Neural cell (in vitro differentiated cells): ENCODE data around the gene ADAMTS14.

Source experiments
- EP300 ChIP-seq: fragments of 450-650 bp; conservative IDR thresholded peaks from 2 replicates; pipeline ENCODE4 v1.6.1; 2014; ENCODE audit warnings: antibody characterized with exemption, mild to moderate bottlenecking, moderate library complexity; ENCODE audit not compliant: poor library complexity, severe bottlenecking
- EZH2 ChIP-seq: fragments of 200-600, 300-800 bp; shearing (Covaris generic), sonication (generic); IDR thresholded peaks from 2 replicates; pipeline ENCODE4 v1.6.1; 2014; ENCODE audit warnings: antibody characterized with exemption, low read length, borderline replicate concordance, mild to moderate bottlenecking; ENCODE audit not compliant: insufficient read depth, poor library complexity, severe bottlenecking
- TAF1 ChIP-seq: IDR thresholded peaks from 2 replicates; pipeline ENCODE4 v1.6.1; 2012; ENCODE audit warnings: low read depth
- TF ChIP-seq, protein P1 (sequence below): fragments of 450-650 bp; IDR thresholded peaks from 2 replicates; pipeline ENCODE4 v1.5.1; 2014; ENCODE audit warnings: antibody characterized with exemption, mild to moderate bottlenecking, moderate library complexity; ENCODE audit not compliant: poor library complexity, severe bottlenecking

- TF ChIP-seq, protein P1, sequence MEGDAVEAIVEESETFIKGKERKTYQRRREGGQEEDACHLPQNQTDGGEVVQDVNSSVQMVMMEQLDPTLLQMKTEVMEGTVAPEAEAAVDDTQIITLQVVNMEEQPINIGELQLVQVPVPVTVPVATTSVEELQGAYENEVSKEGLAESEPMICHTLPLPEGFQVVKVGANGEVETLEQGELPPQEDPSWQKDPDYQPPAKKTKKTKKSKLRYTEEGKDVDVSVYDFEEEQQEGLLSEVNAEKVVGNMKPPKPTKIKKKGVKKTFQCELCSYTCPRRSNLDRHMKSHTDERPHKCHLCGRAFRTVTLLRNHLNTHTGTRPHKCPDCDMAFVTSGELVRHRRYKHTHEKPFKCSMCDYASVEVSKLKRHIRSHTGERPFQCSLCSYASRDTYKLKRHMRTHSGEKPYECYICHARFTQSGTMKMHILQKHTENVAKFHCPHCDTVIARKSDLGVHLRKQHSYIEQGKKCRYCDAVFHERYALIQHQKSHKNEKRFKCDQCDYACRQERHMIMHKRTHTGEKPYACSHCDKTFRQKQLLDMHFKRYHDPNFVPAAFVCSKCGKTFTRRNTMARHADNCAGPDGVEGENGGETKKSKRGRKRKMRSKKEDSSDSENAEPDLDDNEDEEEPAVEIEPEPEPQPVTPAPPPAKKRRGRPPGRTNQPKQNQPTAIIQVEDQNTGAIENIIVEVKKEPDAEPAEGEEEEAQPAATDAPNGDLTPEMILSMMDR: no peak
- TF ChIP-seq TAF1 (no peak), EP300 (no peak), EZH2 (no peak)
These were observed 54.7 kb downstream of the ADAMTS14 start for GRCh38 chr10:70726909-70727495.
